ENCODE measurements around the gene NSMCE1.

NSMCE1 gene

GRCh38 chr16:27220527-27220926 lies 48.0 kb downstream of the NSMCE1 start:
- Histone ChIP-seq H3K9me3 (replicated peaks; ENCODE audit: insufficient read depth, low read length) (no peaks in the 10 kb centered on the region), H3K4me3 (ENCODE audit: low read length) (no peak overlapping the region), H3K9me2 (replicated peaks; ENCODE audit: insufficient read depth, low read length) (no peaks in the 10 kb centered on the region), H3K27ac (ENCODE audit: low read length) (no peak overlapping the region), H3K4me2 (ENCODE audit: low read depth, low read length) (no peak overlapping the region), H3F3A (ENCODE audit: insufficient read depth, low read length) (peaks cover 7% of the 10 kb centered on the region), H3K79me2 (ENCODE audit: low read length) (no peaks in the 10 kb centered on the region), H4K20me1 (ENCODE audit: insufficient read depth, low read length) (no peaks in the 10 kb centered on the region), H3K9ac (ENCODE audit: low read length) (no peak overlapping the region), H2AFZ (ENCODE audit: low read length) (no peak overlapping the region), H3K4me1 (ENCODE audit: low read length) (peaks cover 11% of the 10 kb centered on the region), H3K27me3 (replicated peaks; ENCODE audit: insufficient read depth, low read length) (no peaks in the 10 kb centered on the region), H3K36me3 (replicated peaks; ENCODE audit: insufficient read depth, low read length) (no peaks in the 10 kb centered on the region)
- TF ChIP-seq EZH2 (optimal IDR thresholded peaks at IDR 0.05; ENCODE audit: low read depth, low read length) (no peak), EZH2phosphoT487 (IDR thresholded peaks at IDR 0.05; ENCODE audit: low read length) (no peak), CTCF (IDR thresholded peaks at IDR 0.05; ENCODE audit: low read length) (no peak)
- no peak for DNase-seq

- TF ChIP-seq CTCF (IDR thresholded peaks at IDR 0.05; ENCODE audit: low read length) (no peak), EZH2 (optimal IDR thresholded peaks at IDR 0.05; ENCODE audit: low read depth, low read length) (no peak), EZH2phosphoT487 (IDR thresholded peaks at IDR 0.05; ENCODE audit: low read length) (no peak)
- Histone ChIP-seq H3K9ac (ENCODE audit: low read length) (no peak overlapping the region), H2AFZ (ENCODE audit: low read length) (no peak overlapping the region)
Measured at GRCh38 chr16:27220120-27220519, 48.5 kb downstream of the NSMCE1 start.

GRCh38 chr16:27219161-27219560 lies 49.4 kb downstream of the NSMCE1 start:
- Histone ChIP-seq H2AFZ (ENCODE audit: low read length) (no peak overlapping the region), H3K4me1 (ENCODE audit: low read length) (no peaks in the 10 kb centered on the region), H4K20me1 (ENCODE audit: insufficient read depth, low read length) (no peaks in the 10 kb centered on the region), H3K36me3 (replicated peaks; ENCODE audit: insufficient read depth, low read length) (no peaks in the 10 kb centered on the region), H3K4me2 (ENCODE audit: low read depth, low read length) (no peak overlapping the region), H3K9ac (ENCODE audit: low read length) (no peak overlapping the region), H3K4me3 (ENCODE audit: low read length) (no peak overlapping the region), H3K27ac (ENCODE audit: low read length) (no peak overlapping the region), H3K9me2 (replicated peaks; ENCODE audit: insufficient read depth, low read length) (no peaks in the 10 kb centered on the region), H3K9me3 (replicated peaks; ENCODE audit: insufficient read depth, low read length) (no peaks in the 10 kb centered on the region), H3F3A (ENCODE audit: insufficient read depth, low read length) (no peaks in the 10 kb centered on the region), H3K27me3 (replicated peaks; ENCODE audit: insufficient read depth, low read length) (no peaks in the 10 kb centered on the region), H3K79me2 (ENCODE audit: low read length) (no peaks in the 10 kb centered on the region)
- no peak for DNase-seq
- TF ChIP-seq EZH2phosphoT487 (IDR thresholded peaks at IDR 0.05; ENCODE audit: low read length) (no peak), CTCF (IDR thresholded peaks at IDR 0.05; ENCODE audit: low read length) (no peak), EZH2 (optimal IDR thresholded peaks at IDR 0.05; ENCODE audit: low read depth, low read length) (no peak)

More at GRCh38 chr16:27220120-27220519, 48.5 kb downstream of the NSMCE1 start:
- no peaks in the 10 kb centered on the region for H3K36me3 ChIP-seq (replicated peaks; ENCODE audit: insufficient read depth, low read length)
- H3K4me3 ChIP-seq (ENCODE audit: low read length): no peak overlapping the region
- no peak overlapping the region for H3K27ac ChIP-seq (ENCODE audit: low read length)
- no peak for DNase-seq
- H3F3A ChIP-seq (ENCODE audit: insufficient read depth, low read length): peaks cover 3% of the 10 kb centered on the region
- no peaks in the 10 kb centered on the region for H4K20me1 ChIP-seq (ENCODE audit: insufficient read depth, low read length)
- no peaks in the 10 kb centered on the region for H3K79me2 ChIP-seq (ENCODE audit: low read length)
- H3K9me3 ChIP-seq (replicated peaks; ENCODE audit: insufficient read depth, low read length): no peaks in the 10 kb centered on the region
- peaks cover 7% of the 10 kb centered on the region for H3K4me1 ChIP-seq (ENCODE audit: low read length)
- H3K4me2 ChIP-seq (ENCODE audit: low read depth, low read length): no peak overlapping the region
- H3K27me3 ChIP-seq (replicated peaks; ENCODE audit: insufficient read depth, low read length): no peaks in the 10 kb centered on the region
- H3K9me2 ChIP-seq (replicated peaks; ENCODE audit: insufficient read depth, low read length): no peaks in the 10 kb centered on the region
